ENCODE measurements around the gene NFX1.

DNA sequence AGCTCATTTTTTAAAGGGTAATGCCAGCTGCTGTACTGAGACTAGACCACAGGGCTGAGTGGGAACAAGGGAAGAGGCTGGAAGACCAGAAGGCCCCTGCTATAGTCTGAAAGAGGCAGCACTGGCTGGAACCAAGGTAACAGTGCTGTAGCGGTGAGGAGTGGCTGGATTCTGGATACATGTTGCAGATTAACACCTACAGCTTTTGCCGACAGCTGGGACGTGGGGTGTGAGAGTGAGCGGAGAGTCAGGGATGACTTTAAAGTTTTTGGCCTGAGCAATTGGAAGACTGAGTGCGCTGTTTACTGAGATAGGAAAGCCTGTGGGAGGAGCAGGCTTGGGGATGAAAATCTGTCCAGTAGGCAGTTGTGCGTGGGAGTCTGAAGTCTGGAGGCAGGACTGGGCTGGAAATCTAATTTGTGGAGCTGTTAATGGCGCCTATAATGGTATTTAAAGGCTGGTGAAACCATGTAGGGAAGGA lies 85.6 kb downstream of the NFX1 start:
- TF ChIP-seq POLR2A (IDR thresholded peaks at IDR 0.05), result no peak
- TF ChIP-seq, protein P1, sequence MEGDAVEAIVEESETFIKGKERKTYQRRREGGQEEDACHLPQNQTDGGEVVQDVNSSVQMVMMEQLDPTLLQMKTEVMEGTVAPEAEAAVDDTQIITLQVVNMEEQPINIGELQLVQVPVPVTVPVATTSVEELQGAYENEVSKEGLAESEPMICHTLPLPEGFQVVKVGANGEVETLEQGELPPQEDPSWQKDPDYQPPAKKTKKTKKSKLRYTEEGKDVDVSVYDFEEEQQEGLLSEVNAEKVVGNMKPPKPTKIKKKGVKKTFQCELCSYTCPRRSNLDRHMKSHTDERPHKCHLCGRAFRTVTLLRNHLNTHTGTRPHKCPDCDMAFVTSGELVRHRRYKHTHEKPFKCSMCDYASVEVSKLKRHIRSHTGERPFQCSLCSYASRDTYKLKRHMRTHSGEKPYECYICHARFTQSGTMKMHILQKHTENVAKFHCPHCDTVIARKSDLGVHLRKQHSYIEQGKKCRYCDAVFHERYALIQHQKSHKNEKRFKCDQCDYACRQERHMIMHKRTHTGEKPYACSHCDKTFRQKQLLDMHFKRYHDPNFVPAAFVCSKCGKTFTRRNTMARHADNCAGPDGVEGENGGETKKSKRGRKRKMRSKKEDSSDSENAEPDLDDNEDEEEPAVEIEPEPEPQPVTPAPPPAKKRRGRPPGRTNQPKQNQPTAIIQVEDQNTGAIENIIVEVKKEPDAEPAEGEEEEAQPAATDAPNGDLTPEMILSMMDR (IDR thresholded peaks at IDR 0.05), result no peak
- no peak for TF ChIP-seq POLR2AphosphoS5 (IDR thresholded peaks at IDR 0.05)
- no peak for TF ChIP-seq EP300 (IDR thresholded peaks at IDR 0.05)

Data from upper lobe of left lung (tissue), 4 donors.